ENCODE results near the gene OR51T1.
A peak's percentile ranks its signal among the peaks of the same experiment; 100 is the strongest.

The OR51T1 gene

DNA sequence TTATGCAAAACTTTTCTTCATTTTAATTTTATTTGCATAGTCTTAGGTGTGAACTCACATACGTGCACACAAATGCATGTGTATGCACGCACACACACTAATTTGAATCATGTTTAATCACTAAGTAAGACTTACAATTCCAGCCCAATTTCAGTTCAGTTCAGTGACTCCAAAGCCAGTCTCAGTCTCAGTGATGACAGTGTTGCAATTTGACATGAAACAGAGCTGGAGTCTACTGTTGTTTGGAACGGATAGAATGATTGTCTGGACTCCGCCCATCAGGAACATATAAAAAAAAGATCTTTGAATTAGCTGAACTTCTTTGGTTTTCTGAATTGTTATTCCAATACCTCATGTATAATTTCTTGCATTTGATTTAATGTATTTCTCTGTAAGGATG is 17.8 kb upstream of the OR51T1 start:
- DNase-seq (ENCODE audit: low read depth), result no peak
- TF ChIP-seq, protein P1, sequence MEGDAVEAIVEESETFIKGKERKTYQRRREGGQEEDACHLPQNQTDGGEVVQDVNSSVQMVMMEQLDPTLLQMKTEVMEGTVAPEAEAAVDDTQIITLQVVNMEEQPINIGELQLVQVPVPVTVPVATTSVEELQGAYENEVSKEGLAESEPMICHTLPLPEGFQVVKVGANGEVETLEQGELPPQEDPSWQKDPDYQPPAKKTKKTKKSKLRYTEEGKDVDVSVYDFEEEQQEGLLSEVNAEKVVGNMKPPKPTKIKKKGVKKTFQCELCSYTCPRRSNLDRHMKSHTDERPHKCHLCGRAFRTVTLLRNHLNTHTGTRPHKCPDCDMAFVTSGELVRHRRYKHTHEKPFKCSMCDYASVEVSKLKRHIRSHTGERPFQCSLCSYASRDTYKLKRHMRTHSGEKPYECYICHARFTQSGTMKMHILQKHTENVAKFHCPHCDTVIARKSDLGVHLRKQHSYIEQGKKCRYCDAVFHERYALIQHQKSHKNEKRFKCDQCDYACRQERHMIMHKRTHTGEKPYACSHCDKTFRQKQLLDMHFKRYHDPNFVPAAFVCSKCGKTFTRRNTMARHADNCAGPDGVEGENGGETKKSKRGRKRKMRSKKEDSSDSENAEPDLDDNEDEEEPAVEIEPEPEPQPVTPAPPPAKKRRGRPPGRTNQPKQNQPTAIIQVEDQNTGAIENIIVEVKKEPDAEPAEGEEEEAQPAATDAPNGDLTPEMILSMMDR (conservative IDR thresholded peaks at IDR 0.05; ENCODE audit: low read depth, low read length), result no peak
- H3K4me3 ChIP-seq (ENCODE audit: low read depth, low read length), result no peak overlapping the region

- DNase-seq (ENCODE audit: low read depth), result no peak
- TF ChIP-seq, protein P1 (conservative IDR thresholded peaks at IDR 0.05; ENCODE audit: low read depth, low read length), result no peak
- no peak overlapping the region for H3K4me3 ChIP-seq (ENCODE audit: low read depth, low read length)
Measured at GRCh38 chr11:4865855-4866254, 15.8 kb upstream of the OR51T1 start.

GRCh38 chr11:4881188-4881587 is 512 bp upstream of the OR51T1 start:
- peak; percentile 33 for DNase-seq (ENCODE audit: low read depth)
- TF ChIP-seq, protein P1 (conservative IDR thresholded peaks at IDR 0.05; ENCODE audit: low read depth, low read length), result no peak
- H3K4me3 ChIP-seq (ENCODE audit: low read depth, low read length), result no peak overlapping the region

DNA sequence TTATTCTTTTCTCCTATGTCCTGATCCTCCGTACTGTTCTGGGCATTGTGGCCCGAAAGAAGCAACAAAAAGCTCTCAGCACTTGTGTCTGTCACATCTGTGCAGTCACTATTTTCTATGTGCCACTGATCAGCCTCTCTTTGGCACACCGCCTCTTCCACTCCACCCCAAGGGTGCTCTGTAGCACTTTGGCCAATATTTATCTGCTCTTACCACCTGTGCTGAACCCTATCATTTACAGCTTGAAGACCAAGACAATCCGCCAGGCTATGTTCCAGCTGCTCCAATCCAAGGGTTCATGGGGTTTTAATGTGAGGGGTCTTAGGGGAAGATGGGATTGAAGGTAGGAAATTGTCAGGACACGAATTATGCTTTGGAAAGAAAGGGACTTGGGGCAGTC is 843 bp downstream of the OR51T1 start:
- TF ChIP-seq, protein P1 (conservative IDR thresholded peaks at IDR 0.05; ENCODE audit: low read depth, low read length), result no peak

GRCh38 chr11:4884361-4884760 is 2.7 kb downstream of the OR51T1 start:
- no peak for DNase-seq (ENCODE audit: low read depth)
- TF ChIP-seq, protein P1 (conservative IDR thresholded peaks at IDR 0.05; ENCODE audit: low read depth, low read length), result no peak
- no peak overlapping the region for H3K4me3 ChIP-seq (ENCODE audit: low read depth, low read length)

More for the DNA sequence above, 843 bp downstream of the OR51T1 start:
- H3K4me3 ChIP-seq (ENCODE audit: low read depth, low read length), result no peak overlapping the region
- DNase-seq (ENCODE audit: low read depth), result no peak

GRCh38 chr11:4886186-4886585 is 4.5 kb downstream of the OR51T1 start:
- H3K4me3 ChIP-seq (ENCODE audit: low read depth, low read length), result no peak overlapping the region
- TF ChIP-seq, protein P1 (conservative IDR thresholded peaks at IDR 0.05; ENCODE audit: low read depth, low read length), result no peak
- no peak for DNase-seq (ENCODE audit: low read depth)

GRCh38 chr11:4887591-4887990 is 5.9 kb downstream of the OR51T1 start:
- no peak overlapping the region for H3K4me3 ChIP-seq (ENCODE audit: low read depth, low read length)
- TF ChIP-seq, protein P1 (conservative IDR thresholded peaks at IDR 0.05; ENCODE audit: low read depth, low read length), result no peak
- peak; percentile 22 for DNase-seq (ENCODE audit: low read depth)
